Memory B cell (primary cell): Measurements from ENCODE around the gene GARS1.

Source experiments
- ATAC-seq: fragments of 150-1000 bp; cut with Tn5 transposase; 2 replicates; pipeline ENCODE4 v1.10.0; 2021; ENCODE audit warnings: low read depth, mild to moderate bottlenecking, moderate library complexity
- DNase-seq, 2 donors: peaks; one replicate each; pipeline ENCODE4 v3.0.0; 2022; ENCODE audit warnings: low spot score in 2 of 2
- H3K27ac Mint-ChIP-seq: one replicate; pipeline ENCODE4 v1.8.0; 2022; ENCODE audit warnings: mild to moderate bottlenecking, moderate library complexity, mixed read lengths
- H3K27me3 Mint-ChIP-seq: one replicate; pipeline ENCODE4 v1.8.0; 2022; ENCODE audit warnings: mixed read lengths
- H3K36me3 Mint-ChIP-seq: one replicate; pipeline ENCODE4 v1.8.0; 2022; ENCODE audit warnings: mild to moderate bottlenecking, mixed read lengths
- H3K4me1 Mint-ChIP-seq: one replicate; pipeline ENCODE4 v1.8.0; 2022; ENCODE audit warnings: mixed read lengths
- H3K4me3 Mint-ChIP-seq: one replicate; pipeline ENCODE4 v1.8.0; 2022; ENCODE audit warnings: mild to moderate bottlenecking, moderate library complexity, mixed read lengths
- H3K9me3 Mint-ChIP-seq: one replicate; pipeline ENCODE4 v1.8.0; 2022; ENCODE audit warnings: mixed read lengths

Gene GARS1, protein sequence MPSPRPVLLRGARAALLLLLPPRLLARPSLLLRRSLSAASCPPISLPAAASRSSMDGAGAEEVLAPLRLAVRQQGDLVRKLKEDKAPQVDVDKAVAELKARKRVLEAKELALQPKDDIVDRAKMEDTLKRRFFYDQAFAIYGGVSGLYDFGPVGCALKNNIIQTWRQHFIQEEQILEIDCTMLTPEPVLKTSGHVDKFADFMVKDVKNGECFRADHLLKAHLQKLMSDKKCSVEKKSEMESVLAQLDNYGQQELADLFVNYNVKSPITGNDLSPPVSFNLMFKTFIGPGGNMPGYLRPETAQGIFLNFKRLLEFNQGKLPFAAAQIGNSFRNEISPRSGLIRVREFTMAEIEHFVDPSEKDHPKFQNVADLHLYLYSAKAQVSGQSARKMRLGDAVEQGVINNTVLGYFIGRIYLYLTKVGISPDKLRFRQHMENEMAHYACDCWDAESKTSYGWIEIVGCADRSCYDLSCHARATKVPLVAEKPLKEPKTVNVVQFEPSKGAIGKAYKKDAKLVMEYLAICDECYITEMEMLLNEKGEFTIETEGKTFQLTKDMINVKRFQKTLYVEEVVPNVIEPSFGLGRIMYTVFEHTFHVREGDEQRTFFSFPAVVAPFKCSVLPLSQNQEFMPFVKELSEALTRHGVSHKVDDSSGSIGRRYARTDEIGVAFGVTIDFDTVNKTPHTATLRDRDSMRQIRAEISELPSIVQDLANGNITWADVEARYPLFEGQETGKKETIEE

DNA sequence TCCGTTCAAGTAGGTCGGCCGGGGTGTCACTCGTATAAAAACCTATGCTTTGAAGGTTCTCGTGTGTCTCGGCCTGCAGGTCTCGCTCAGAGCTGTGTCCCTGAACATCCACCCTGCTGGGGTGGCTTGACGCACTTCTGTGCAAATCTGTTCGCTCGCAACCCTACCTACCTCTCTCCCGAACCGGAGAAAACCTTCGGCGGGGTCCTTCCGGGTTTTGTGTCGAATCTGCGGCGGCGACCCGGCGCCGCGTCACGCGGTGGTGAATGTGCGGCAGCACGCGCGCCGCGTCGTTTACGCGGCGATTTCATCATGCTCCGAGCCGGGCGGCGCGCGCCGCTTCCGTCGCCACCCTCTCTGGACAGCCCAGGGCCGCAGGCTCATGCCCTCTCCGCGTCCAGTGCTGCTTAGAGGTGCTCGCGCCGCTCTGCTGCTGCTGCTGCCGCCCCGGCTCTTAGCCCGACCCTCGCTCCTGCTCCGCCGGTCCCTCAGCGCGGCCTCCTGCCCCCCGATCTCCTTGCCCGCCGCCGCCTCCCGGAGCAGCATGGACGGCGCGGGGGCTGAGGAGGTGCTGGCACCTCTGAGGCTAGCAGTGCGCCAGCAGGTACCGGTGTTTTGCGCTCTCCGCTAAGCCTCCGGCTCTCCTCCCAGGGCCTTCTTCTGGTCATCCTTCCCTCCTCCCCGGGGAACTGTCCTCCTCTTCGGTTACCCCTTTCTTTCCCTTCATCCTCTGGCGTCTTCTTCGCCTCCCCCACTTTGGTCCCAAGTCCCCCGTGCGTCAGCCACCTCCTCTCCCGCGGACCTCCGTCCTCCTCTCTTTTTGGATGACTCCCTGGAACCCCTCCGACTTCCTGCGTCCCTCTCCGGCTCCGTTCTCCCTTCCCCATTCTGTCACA, at the start of gene GARS1:
GARS1 (plus strand) TSS at position 339 of the 896 bp plus-strand sequence; CDS start at position 383, 44 bp downstream.
- Mint-ChIP-seq H3K4me1 (peaks cover 24% of the 10 kb centered on the region), H3K4me3 (peak within 1 kb of the TSS; percentile 96), H3K27ac (peak within 1 kb of the TSS; percentile 97), H3K9me3 (no peaks in the 10 kb centered on the region), H3K27me3 (no peaks in the 10 kb centered on the region), H3K36me3 (peaks cover 4% of the 10 kb centered on the region)
- DNase-seq = peak; percentile 89 to 94
- ATAC-seq = peak; percentile 84

DNA sequence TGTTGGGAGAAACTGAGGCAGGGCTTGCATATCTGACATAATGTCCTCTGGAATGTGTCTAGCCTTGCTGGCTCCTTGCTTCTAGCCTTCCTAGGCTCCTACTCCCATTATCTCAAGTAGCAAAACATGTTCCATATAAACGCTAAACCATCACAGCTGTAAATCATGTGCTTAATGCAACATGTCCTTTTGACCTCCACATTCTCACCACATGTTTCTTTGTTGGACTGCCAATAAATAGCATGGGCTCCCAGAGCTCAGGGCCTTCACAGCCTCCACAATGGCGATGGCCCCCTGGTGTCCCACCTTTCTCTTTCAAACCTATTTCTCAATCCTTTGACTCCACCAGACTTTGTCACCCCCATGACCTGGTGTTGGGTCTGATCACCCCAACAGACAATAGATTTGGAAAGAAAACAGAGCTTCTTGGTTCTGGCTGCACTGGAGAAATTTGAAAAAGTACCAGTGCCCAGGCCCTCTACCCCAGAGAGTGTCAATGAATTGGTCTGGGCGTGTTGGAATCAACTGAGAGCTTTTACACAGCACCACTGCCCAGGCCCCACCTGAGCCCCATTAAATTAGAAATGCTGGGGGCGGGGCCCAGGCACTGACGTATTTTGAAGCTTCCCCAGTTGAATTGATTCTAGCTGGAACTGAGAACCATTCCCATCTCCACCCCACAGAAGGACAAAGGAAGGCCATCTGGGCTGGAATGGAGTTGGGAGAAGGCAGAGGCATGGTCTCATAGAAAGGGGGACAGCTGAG, 48.7 kb upstream of the GARS1 start:
- no peak for DNase-seq
- no peak for ATAC-seq
- Mint-ChIP-seq H3K4me1 (peaks cover 4% of the 10 kb centered on the region), H3K27ac (no peak overlapping the region), H3K4me3 (no peak overlapping the region), H3K9me3 (no peaks in the 10 kb centered on the region), H3K36me3 (peaks cover 16% of the 10 kb centered on the region), H3K27me3 (no peaks in the 10 kb centered on the region)

GRCh38 chr7:30546596-30546995, 48.1 kb upstream of the GARS1 start:
- H3K4me1 Mint-ChIP-seq = peaks cover 8% of the 10 kb centered on the region
- no peaks in the 10 kb centered on the region for H3K9me3 Mint-ChIP-seq
- DNase-seq (no peak), ATAC-seq (no peak)
- H3K36me3 Mint-ChIP-seq = peaks cover 16% of the 10 kb centered on the region
- H3K4me3 Mint-ChIP-seq = no peak overlapping the region
- H3K27ac Mint-ChIP-seq = no peak overlapping the region
- H3K27me3 Mint-ChIP-seq = no peaks in the 10 kb centered on the region

- DNase-seq = peak in 1 of 2 donors; percentile 25
- peaks cover 10% of the 10 kb centered on the region for H3K36me3 Mint-ChIP-seq
Measured at GRCh38 chr7:30548845-30549244, 45.8 kb upstream of the GARS1 start.

GRCh38 chr7:30549931-30550493, 44.7 kb upstream of the GARS1 start:
- H3K36me3 Mint-ChIP-seq = peaks cover 10% of the 10 kb centered on the region

More at GRCh38 chr7:30548845-30549244, 45.8 kb upstream of the GARS1 start:
- Mint-ChIP-seq H3K9me3 (no peaks in the 10 kb centered on the region), H3K4me1 (peaks cover 8% of the 10 kb centered on the region), H3K4me3 (no peak overlapping the region), H3K27ac (no peak overlapping the region), H3K27me3 (no peaks in the 10 kb centered on the region)
- peak; percentile 38 for ATAC-seq

GRCh38 chr7:30552330-30552729, 42.3 kb upstream of the GARS1 start:
- Mint-ChIP-seq H3K36me3 (peaks cover 7% of the 10 kb centered on the region), H3K4me3 (no peak overlapping the region), H3K9me3 (no peaks in the 10 kb centered on the region), H3K27me3 (no peaks in the 10 kb centered on the region), H3K27ac (no peak overlapping the region), H3K4me1 (peaks cover 8% of the 10 kb centered on the region)
- DNase-seq (no peak), ATAC-seq (no peak)

More at GRCh38 chr7:30549931-30550493, 44.7 kb upstream of the GARS1 start:
- Mint-ChIP-seq H3K4me3 (no peak overlapping the region), H3K27me3 (no peaks in the 10 kb centered on the region), H3K4me1 (peaks cover 8% of the 10 kb centered on the region), H3K9me3 (no peaks in the 10 kb centered on the region), H3K27ac (no peak overlapping the region)
- DNase-seq (no peak), ATAC-seq (no peak)

DNA sequence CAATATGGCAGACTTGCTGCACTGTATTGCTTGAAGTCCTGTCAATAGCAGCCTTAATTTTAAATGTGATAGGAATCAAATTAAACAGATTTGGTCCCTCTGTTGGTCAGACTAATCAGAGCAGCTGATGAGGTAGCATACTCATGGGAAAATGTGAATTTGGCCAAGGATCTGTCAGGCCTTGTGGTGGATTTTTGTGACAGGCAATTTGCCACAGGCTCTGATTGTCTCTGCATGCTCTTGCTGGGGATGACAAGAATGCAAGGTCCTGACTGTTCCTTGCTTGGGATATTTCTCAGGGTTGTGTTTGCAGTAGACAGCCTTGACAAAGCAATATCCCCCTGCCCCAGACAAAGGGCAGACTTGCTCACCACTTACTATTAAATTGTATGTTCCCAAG, 41.5 kb upstream of the GARS1 start:
- no peak for ATAC-seq
- Mint-ChIP-seq H3K27me3 (no peaks in the 10 kb centered on the region), H3K27ac (no peak overlapping the region), H3K9me3 (no peaks in the 10 kb centered on the region), H3K36me3 (peaks cover 7% of the 10 kb centered on the region), H3K4me3 (no peak overlapping the region), H3K4me1 (peaks cover 8% of the 10 kb centered on the region)
- no peak for DNase-seq

- H3K4me1 Mint-ChIP-seq = peaks cover 8% of the 10 kb centered on the region
- H3K9me3 Mint-ChIP-seq = no peaks in the 10 kb centered on the region
- ATAC-seq (no peak), DNase-seq (no peak)
- H3K36me3 Mint-ChIP-seq = peaks cover 7% of the 10 kb centered on the region
- no peak overlapping the region for H3K4me3 Mint-ChIP-seq
- H3K27me3 Mint-ChIP-seq = no peaks in the 10 kb centered on the region
- H3K27ac Mint-ChIP-seq = no peak overlapping the region
Measured at GRCh38 chr7:30553546-30553945, 41.1 kb upstream of the GARS1 start.

GRCh38 chr7:30555525-30555924, 39.2 kb upstream of the GARS1 start:
- Mint-ChIP-seq H3K36me3 (peaks cover 2% of the 10 kb centered on the region), H3K9me3 (no peaks in the 10 kb centered on the region), H3K4me1 (peaks cover 5% of the 10 kb centered on the region), H3K27ac (no peak overlapping the region), H3K4me3 (no peak overlapping the region), H3K27me3 (no peaks in the 10 kb centered on the region)
- DNase-seq (no peak), ATAC-seq (no peak)

DNA sequence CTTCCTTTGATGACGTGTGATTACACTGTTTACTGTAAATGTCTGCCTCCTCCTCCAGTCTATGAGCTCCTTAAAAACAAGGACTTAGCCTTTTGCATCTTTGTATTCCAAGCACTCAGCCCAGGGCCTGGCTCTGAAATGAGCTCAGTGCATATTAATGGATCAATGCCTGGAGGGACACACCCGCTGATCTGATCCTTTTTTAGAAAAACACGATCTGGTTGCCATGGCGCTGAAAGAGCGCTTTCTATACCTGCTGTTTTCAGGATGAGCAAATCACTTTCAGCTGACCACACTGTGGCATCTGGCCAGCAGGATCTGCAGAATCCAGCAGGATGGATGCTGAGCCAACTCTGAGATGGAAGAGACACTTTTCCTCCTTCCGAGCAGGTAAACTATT, 37.8 kb upstream of the GARS1 start:
- DNase-seq = no peak
- Mint-ChIP-seq H3K4me1 (no peaks in the 10 kb centered on the region), H3K36me3 (peaks cover 5% of the 10 kb centered on the region), H3K27ac (no peak overlapping the region), H3K27me3 (no peaks in the 10 kb centered on the region), H3K4me3 (no peak overlapping the region), H3K9me3 (no peaks in the 10 kb centered on the region)
- ATAC-seq = no peak

- DNase-seq (no peak), ATAC-seq (no peak)
- no peak overlapping the region for H3K27ac Mint-ChIP-seq
- no peaks in the 10 kb centered on the region for H3K4me1 Mint-ChIP-seq
- peaks cover 6% of the 10 kb centered on the region for H3K36me3 Mint-ChIP-seq
- H3K9me3 Mint-ChIP-seq = no peaks in the 10 kb centered on the region
- no peaks in the 10 kb centered on the region for H3K27me3 Mint-ChIP-seq
- no peak overlapping the region for H3K4me3 Mint-ChIP-seq
Measured at GRCh38 chr7:30557245-30557644, 37.4 kb upstream of the GARS1 start.

DNA sequence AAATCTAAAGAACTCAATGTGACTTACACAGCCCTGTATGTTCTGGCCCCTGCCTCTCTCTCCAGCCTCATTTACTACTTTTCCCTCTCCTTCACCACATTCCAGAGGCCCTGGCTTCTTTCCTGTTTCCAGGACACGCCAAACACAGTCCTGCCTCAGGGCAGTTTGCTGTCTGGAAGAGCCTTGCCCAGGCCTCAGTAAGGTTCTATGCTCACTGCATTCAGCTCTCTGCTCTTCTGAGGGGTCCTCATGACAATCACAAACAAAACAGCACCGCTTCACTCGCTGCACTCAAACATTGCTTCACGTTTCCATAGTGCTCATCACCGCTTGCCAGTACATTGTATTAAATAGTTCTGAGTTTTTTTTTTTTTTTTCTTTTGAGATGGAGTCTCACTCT, 35.1 kb upstream of the GARS1 start:
- no peak for ATAC-seq
- H3K4me3 Mint-ChIP-seq = no peak overlapping the region
- H3K4me1 Mint-ChIP-seq = peaks cover 4% of the 10 kb centered on the region
- no peak overlapping the region for H3K27ac Mint-ChIP-seq
- H3K9me3 Mint-ChIP-seq = no peaks in the 10 kb centered on the region
- H3K36me3 Mint-ChIP-seq = peaks cover 10% of the 10 kb centered on the region
- no peaks in the 10 kb centered on the region for H3K27me3 Mint-ChIP-seq
- no peak for DNase-seq

- no peak overlapping the region for H3K4me3 Mint-ChIP-seq
- DNase-seq = no peak
- peaks cover 10% of the 10 kb centered on the region for H3K36me3 Mint-ChIP-seq
- peak overlapping the region; percentile 38 for H3K27ac Mint-ChIP-seq
- peaks cover 4% of the 10 kb centered on the region for H3K4me1 Mint-ChIP-seq
- no peaks in the 10 kb centered on the region for H3K9me3 Mint-ChIP-seq
- ATAC-seq = no peak
- no peaks in the 10 kb centered on the region for H3K27me3 Mint-ChIP-seq
Measured at GRCh38 chr7:30561389-30561788, 33.3 kb upstream of the GARS1 start.
